Neural cell (in vitro differentiated cells): ENCODE measurements around the gene PARVB. TPM values are rescaled to one million over a fixed set of nuclear protein-coding genes. Genes with fewer than 3 reads are reported as not detected.

ENCODE experiments used
- H2AFZ ChIP-seq: fragments of 200-600, 300-800 bp; sonication (generic), shearing (Covaris generic); 2 replicates; pipeline ENCODE4 v1.6.0; 2014; ENCODE audit warnings: low read depth, mild to moderate bottlenecking, antibody characterized with exemption, low read length, moderate library complexity
- H3F3A ChIP-seq: fragments of 200-600 bp; shearing (Covaris generic); 2 replicates; pipeline ENCODE4 v1.6.1; 2016; ENCODE audit warnings: mild to moderate bottlenecking, moderate library complexity, mixed read lengths, antibody characterized with exemption, low read length; ENCODE audit not compliant: insufficient read depth, poor library complexity, severe bottlenecking
- H3K27ac ChIP-seq: fragments of 200-600, 300-800 bp; sonication (generic), shearing (Covaris generic); 2 replicates; pipeline ENCODE4 v1.5.1; 2014; ENCODE audit warnings: mild to moderate bottlenecking, low read length, moderate library complexity
- H3K27me3 ChIP-seq: fragments of 300-800, 200-600 bp; sonication (generic), shearing (Covaris generic); 2 replicates; pipeline ENCODE4 v1.6.0; 2014; ENCODE audit warnings: mild to moderate bottlenecking, low read depth, low read length, moderate library complexity; ENCODE audit not compliant: insufficient read depth
- H3K36me3 ChIP-seq: fragments of 300-800, 200-600 bp; sonication (generic), shearing (Covaris generic); 2 replicates; pipeline ENCODE4 v1.5.1; 2014; ENCODE audit warnings: mild to moderate bottlenecking, antibody characterized with exemption, low read length, moderate library complexity; ENCODE audit not compliant: insufficient read depth
- H3K4me2 ChIP-seq: fragments of 300-800, 200-600 bp; sonication (generic), shearing (Covaris generic); 2 replicates; pipeline ENCODE4 v1.6.0; 2014; ENCODE audit warnings: mild to moderate bottlenecking, low read length
- H3K4me3 ChIP-seq: fragments of 300-800, 200-600 bp; sonication (generic), shearing (Covaris generic); 2 replicates; pipeline ENCODE4 v1.5.1; 2014; ENCODE audit warnings: mild to moderate bottlenecking, low read length, moderate library complexity
- H3K79me2 ChIP-seq: fragments of 200-600 bp; shearing (Covaris generic); replicated peaks from 2 replicates; pipeline ENCODE4 v1.6.0; 2014; ENCODE audit warnings: mild to moderate bottlenecking, low read length, moderate library complexity; ENCODE audit not compliant: insufficient read depth
- H3K9ac ChIP-seq: fragments of 300-800, 200-600 bp; sonication (generic), shearing (Covaris generic); 2 replicates; pipeline ENCODE4 v1.6.1; 2016; ENCODE audit warnings: mild to moderate bottlenecking, low read length, mixed read lengths
- H3K9me2 ChIP-seq: fragments of 200-600 bp; shearing (Covaris generic); 2 replicates; pipeline ENCODE4 v1.6.1; 2016; ENCODE audit warnings: mild to moderate bottlenecking, low read length, mixed read lengths; ENCODE audit not compliant: insufficient read depth
- H3K9me3 ChIP-seq: fragments of 200-600, 300-800 bp; sonication (generic), shearing (Covaris generic); 2 replicates; pipeline ENCODE4 v1.6.1; 2016; ENCODE audit warnings: mild to moderate bottlenecking, mixed run types, low read length, moderate library complexity, mixed read lengths
- H4K20me1 ChIP-seq: fragments of 200-600 bp; shearing (Covaris generic); 2 replicates; pipeline ENCODE4 v1.6.1; 2016; ENCODE audit warnings: mild to moderate bottlenecking, mixed run types; ENCODE audit not compliant: insufficient read depth
- CTCF ChIP-seq: fragments of 450-650 bp; IDR thresholded peaks from 2 replicates; pipeline ENCODE4 v1.5.1; 2014; ENCODE audit warnings: antibody characterized with exemption, mild to moderate bottlenecking, moderate library complexity; ENCODE audit not compliant: poor library complexity, severe bottlenecking
- EP300 ChIP-seq: fragments of 450-650 bp; conservative IDR thresholded peaks from 2 replicates; pipeline ENCODE4 v1.6.1; 2014; ENCODE audit warnings: antibody characterized with exemption, mild to moderate bottlenecking, moderate library complexity; ENCODE audit not compliant: poor library complexity, severe bottlenecking
- EZH2 ChIP-seq: fragments of 200-600, 300-800 bp; shearing (Covaris generic), sonication (generic); IDR thresholded peaks from 2 replicates; pipeline ENCODE4 v1.6.1; 2014; ENCODE audit warnings: antibody characterized with exemption, low read length, borderline replicate concordance, mild to moderate bottlenecking; ENCODE audit not compliant: insufficient read depth, poor library complexity, severe bottlenecking
- MXI1 ChIP-seq: fragments of 450-650 bp; conservative IDR thresholded peaks from 2 replicates; pipeline ENCODE4 v1.6.1; 2014; ENCODE audit warnings: antibody characterized with exemption, mild to moderate bottlenecking; ENCODE audit not compliant: poor library complexity, severe bottlenecking
- POLR2AphosphoS5 ChIP-seq: IDR thresholded peaks from 2 replicates; pipeline ENCODE4 v1.6.1; 2012
- RAD21 ChIP-seq: fragments of 450-650 bp; conservative IDR thresholded peaks from 2 replicates; pipeline ENCODE4 v1.6.1; 2014; ENCODE audit warnings: antibody characterized with exemption, mild to moderate bottlenecking, moderate library complexity
- REST ChIP-seq: IDR thresholded peaks from 2 replicates; pipeline ENCODE4 v1.6.1; 2012; ENCODE audit warnings: borderline replicate concordance
- SMC3 ChIP-seq: fragments of 450-650 bp; conservative IDR thresholded peaks from 2 replicates; pipeline ENCODE4 v1.6.1; 2014; ENCODE audit warnings: antibody characterized with exemption, mild to moderate bottlenecking, moderate library complexity; ENCODE audit not compliant: poor library complexity
- TAF1 ChIP-seq: IDR thresholded peaks from 2 replicates; pipeline ENCODE4 v1.6.1; 2012; ENCODE audit warnings: low read depth
- polyA plus RNA-seq: library from polyadenylated mRNA; depleted of rRNA; stranded (reverse); fragments of >200 nt; gene quantifications from 2 replicates; pipeline ENCODE4 v1.2.3, GENCODE V29; 2014

The PARVB gene
- polyA plus RNA-seq, 1 donor from 2014 or later = 1.2 TPM

GRCh38 chr22:44067033-44067432, 42.9 kb downstream of the PARVB start:
- Histone ChIP-seq H2AFZ (no peak overlapping the region), H3K9me3 (no peaks in the 10 kb centered on the region), H3F3A (no peaks in the 10 kb centered on the region), H3K9ac (no peak overlapping the region), H4K20me1 (no peaks in the 10 kb centered on the region), H3K4me2 (no peak overlapping the region), H3K4me3 (no peak overlapping the region), H3K36me3 (no peaks in the 10 kb centered on the region), H3K27ac (no peak overlapping the region), H3K79me2 (no peaks in the 10 kb centered on the region), H3K27me3 (no peaks in the 10 kb centered on the region), H3K9me2 (no peaks in the 10 kb centered on the region)
- TF ChIP-seq CTCF = peak; percentile 21
- TF ChIP-seq EZH2 = no peak

GRCh38 chr22:44067901-44068300, 43.8 kb downstream of the PARVB start:
- Histone ChIP-seq H3K9ac (no peak overlapping the region), H2AFZ (no peak overlapping the region), H4K20me1 (no peaks in the 10 kb centered on the region), H3K27me3 (no peaks in the 10 kb centered on the region), H3K79me2 (no peaks in the 10 kb centered on the region), H3K4me3 (no peak overlapping the region), H3F3A (no peaks in the 10 kb centered on the region), H3K36me3 (no peaks in the 10 kb centered on the region), H3K27ac (no peak overlapping the region), H3K9me3 (no peaks in the 10 kb centered on the region), H3K9me2 (no peaks in the 10 kb centered on the region), H3K4me2 (no peak overlapping the region)
- no peak for TF ChIP-seq SMC3
- no peak for TF ChIP-seq TAF1
- no peak for TF ChIP-seq MXI1
- no peak for TF ChIP-seq POLR2AphosphoS5
- no peak for TF ChIP-seq EP300
- no peak for TF ChIP-seq CTCF
- TF ChIP-seq RAD21 = no peak
- TF ChIP-seq REST = no peak
- TF ChIP-seq EZH2 = no peak
